Neutrophil (primary cell): Measurements from ENCODE around the gene SOWAHA.

ENCODE experiments used
- H3K27ac ChIP-seq: fragments of 200-600 bp; sonication (generic); 2 replicates; pipeline ENCODE4 v1.5.1; 2016; ENCODE audit warnings: mild to moderate bottlenecking, moderate library complexity
- H3K27me3 ChIP-seq: fragments of 200-600 bp; sonication (generic); 2 replicates; pipeline ENCODE4 v1.6.0; 2016; ENCODE audit warnings: mild to moderate bottlenecking
- H3K36me3 ChIP-seq: fragments of 200-600 bp; sonication (generic); 2 replicates; pipeline ENCODE4 v1.5.1; 2017
- H3K4me1 ChIP-seq, 2 experiments: fragments of 200-600 bp in 1 of 2; sonication (generic) in 1 of 2; 1 replicate in 1 of 2; 2 replicates in 1 of 2; pipeline versions ENCODE4 v1.5.1 to v1.6.1; 2013 to 2016; ENCODE audit warnings: low read depth in 1 of 2, low read length in 1 of 2, mild to moderate bottlenecking in 1 of 2, moderate library complexity in 1 of 2; ENCODE audit not compliant: control insufficient read depth in 1 of 2, insufficient read depth in 1 of 2
- H3K4me3 ChIP-seq, 2 experiments: fragments of 200-600 bp in 1 of 2; sonication (generic) in 1 of 2; 1 replicate in 1 of 2; 2 replicates in 1 of 2; pipeline ENCODE4 v1.5.1; 2013 to 2016; ENCODE audit warnings: low read depth in 1 of 2, low read length in 1 of 2, mild to moderate bottlenecking in 1 of 2, moderate library complexity in 1 of 2
- H3K9me3 ChIP-seq: fragments of 200-600 bp; sonication (generic); 2 replicates; pipeline ENCODE4 v1.5.1; 2016
- TF ChIP-seq, protein P1 (sequence below): fragments of 200-600 bp; sonication (generic); IDR thresholded peaks from 2 replicates; pipeline ENCODE4 v1.5.1; 2016; ENCODE audit warnings: antibody characterized with exemption

Gene SOWAHA

DNA sequence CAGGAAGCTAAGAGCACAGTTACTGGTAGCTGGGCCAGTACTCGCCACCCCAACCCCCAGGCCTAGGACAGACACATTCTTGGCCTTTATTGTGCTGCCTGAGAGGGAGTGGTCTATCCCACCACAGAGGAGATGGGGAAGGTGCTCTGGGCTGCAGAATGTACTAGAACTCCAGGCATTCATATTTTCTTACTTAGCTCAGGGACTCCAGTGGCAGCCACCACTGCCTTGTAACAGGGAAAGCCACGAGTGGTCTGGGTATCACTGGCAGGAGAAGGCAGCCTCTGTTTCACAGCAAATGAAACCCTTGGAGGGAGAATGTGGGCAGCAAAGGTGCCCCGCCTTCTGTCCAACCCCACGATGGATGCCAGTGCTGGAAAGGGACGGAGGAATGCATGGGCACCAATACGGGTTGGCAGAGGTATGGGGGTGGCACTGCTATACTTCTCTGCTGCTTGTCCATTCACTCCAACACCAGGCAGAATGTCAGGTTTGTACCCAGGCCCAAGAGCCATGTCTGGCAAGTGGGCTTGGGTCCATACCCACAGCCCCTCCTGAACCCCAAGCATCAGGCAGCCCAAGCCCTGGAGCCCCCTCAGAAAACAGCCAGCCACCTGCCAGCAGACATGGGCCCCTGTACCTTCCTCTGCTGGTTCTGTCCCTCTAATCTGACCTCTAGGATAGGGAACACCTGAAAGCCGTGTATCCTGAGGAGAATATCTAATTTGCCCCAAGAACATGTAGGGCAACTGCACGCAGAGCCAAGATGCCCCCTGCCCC, 40.6 kb upstream of the SOWAHA start:
- H3K27ac ChIP-seq, result no peak overlapping the region
- H3K27me3 ChIP-seq, result peaks cover 70% of the 10 kb centered on the region
- H3K4me1 ChIP-seq, result peaks cover 0 to 9% of the 10 kb centered on the region in 2 experiments
- no peaks in the 10 kb centered on the region for H3K36me3 ChIP-seq
- H3K4me3 ChIP-seq, result no peak overlapping the region
- H3K9me3 ChIP-seq, result no peaks in the 10 kb centered on the region
- TF ChIP-seq, protein P1, sequence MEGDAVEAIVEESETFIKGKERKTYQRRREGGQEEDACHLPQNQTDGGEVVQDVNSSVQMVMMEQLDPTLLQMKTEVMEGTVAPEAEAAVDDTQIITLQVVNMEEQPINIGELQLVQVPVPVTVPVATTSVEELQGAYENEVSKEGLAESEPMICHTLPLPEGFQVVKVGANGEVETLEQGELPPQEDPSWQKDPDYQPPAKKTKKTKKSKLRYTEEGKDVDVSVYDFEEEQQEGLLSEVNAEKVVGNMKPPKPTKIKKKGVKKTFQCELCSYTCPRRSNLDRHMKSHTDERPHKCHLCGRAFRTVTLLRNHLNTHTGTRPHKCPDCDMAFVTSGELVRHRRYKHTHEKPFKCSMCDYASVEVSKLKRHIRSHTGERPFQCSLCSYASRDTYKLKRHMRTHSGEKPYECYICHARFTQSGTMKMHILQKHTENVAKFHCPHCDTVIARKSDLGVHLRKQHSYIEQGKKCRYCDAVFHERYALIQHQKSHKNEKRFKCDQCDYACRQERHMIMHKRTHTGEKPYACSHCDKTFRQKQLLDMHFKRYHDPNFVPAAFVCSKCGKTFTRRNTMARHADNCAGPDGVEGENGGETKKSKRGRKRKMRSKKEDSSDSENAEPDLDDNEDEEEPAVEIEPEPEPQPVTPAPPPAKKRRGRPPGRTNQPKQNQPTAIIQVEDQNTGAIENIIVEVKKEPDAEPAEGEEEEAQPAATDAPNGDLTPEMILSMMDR, result no peak

DNA sequence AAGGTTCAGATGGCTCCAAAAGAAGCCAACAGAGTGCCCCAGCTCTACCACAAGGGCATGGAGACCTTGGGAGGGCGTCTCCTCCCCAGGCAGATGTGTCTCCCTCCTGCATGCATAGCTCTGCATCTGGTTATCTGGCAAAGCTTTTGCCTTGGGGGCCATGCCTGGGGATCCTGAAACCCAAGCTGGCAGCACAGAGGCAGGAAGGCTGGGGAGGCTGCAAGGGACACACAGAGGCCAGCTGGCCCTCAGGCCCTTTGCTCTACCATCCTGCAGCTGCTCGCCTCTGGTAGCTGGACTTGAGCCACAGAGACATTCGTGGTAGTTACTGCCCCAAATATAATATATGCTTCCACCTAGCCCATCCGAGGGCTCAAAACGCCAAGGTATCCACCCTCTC, 40.0 kb upstream of the SOWAHA start:
- H3K36me3 ChIP-seq, result no peaks in the 10 kb centered on the region
- TF ChIP-seq, protein P1, result no peak
- H3K9me3 ChIP-seq, result no peaks in the 10 kb centered on the region
- H3K27ac ChIP-seq, result no peak overlapping the region
- peaks cover 70% of the 10 kb centered on the region for H3K27me3 ChIP-seq
- no peak overlapping the region for H3K4me3 ChIP-seq
- H3K4me1 ChIP-seq, result peaks cover 0 to 11% of the 10 kb centered on the region in 2 experiments

DNA sequence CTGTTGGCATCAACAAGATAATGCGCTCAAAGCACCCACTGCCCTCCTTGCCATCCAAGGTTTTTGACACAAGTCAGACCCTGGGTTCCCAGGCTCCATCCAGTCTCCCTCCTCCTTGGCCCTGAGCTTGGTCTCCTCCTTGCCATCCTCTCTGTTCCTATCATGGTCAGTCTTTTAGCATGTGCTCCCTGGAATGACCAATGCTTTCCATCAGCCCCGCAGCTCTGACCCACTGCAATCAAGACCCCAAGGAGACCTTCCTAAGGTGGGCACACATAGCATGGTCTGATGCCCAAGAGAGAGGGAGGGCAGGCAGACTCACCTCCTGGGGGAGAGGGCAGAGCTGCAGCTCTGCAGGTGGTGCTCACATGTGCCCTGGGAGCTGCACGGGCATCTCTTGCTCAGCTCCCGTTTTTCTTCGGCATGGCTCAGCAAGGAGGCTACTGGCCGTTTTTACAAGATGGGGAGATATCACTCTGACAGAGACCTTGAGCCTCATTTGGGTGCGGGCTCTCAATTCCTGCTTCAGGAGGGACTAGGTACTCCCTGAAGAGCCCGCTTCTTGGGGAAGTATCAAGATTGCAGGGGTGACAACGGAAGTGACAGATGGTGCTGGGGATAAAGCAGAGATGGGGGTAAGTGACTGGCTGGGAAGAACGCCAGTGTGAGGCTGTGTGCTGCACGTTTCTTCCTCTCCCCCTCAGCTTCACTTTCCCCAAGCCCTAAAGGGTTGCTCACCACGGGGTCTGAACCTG, 39.3 kb upstream of the SOWAHA start:
- Histone ChIP-seq H3K27ac (no peak overlapping the region), H3K4me3 (no peak overlapping the region), H3K9me3 (no peaks in the 10 kb centered on the region), H3K36me3 (no peaks in the 10 kb centered on the region), H3K4me1 (peaks cover 0 to 11% of the 10 kb centered on the region in 2 experiments), H3K27me3 (peaks cover 72% of the 10 kb centered on the region)
- TF ChIP-seq, protein P1, result no peak

DNA sequence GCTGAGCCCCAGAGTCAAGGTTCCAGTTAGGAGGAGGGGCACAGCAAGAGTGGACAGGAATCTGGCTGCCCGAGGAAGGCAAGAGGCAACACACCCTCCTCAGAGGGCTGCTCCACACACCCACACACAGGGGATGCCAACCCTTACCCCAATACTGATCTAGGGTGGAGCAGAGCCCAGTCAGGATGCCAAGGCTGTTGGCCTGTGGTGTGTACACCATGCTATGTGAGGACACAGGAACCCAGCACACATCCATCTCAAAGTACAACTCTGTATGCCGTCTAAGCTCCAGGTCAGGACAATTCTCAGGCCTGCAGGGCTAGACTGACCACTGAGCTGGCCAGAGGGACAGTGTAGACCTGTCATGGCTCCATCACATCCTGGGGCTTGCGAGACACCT, 38.7 kb upstream of the SOWAHA start:
- Histone ChIP-seq H3K36me3 (no peaks in the 10 kb centered on the region), H3K27me3 (peaks cover 75% of the 10 kb centered on the region), H3K4me1 (peaks cover 0 to 11% of the 10 kb centered on the region in 2 experiments), H3K27ac (no peak overlapping the region), H3K9me3 (no peaks in the 10 kb centered on the region), H3K4me3 (no peak overlapping the region)
- TF ChIP-seq, protein P1, result no peak

DNA sequence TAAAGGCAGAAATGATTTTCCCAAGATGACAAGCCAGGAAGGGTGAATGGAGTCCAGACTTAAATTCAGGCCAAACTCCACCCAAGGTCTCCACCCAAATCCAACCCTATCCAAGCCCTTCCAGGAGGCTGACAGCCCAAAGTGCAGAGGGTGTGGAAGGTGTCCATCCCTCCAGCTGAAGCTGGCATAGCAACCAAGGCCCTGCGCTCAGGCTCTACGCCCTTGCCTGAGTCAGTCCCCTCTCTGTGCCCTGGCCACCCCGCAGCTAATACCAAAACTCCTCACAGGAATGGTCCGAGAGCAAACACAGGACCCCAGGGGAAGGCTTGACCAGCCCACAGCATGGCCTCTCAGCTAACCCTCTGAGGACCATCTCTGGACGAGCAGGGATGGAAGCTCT, 38.2 kb upstream of the SOWAHA start:
- Histone ChIP-seq H3K27me3 (peaks cover 79% of the 10 kb centered on the region), H3K36me3 (no peaks in the 10 kb centered on the region), H3K4me1 (peaks cover 0 to 11% of the 10 kb centered on the region in 2 experiments), H3K9me3 (no peaks in the 10 kb centered on the region), H3K4me3 (no peak overlapping the region), H3K27ac (no peak overlapping the region)
- TF ChIP-seq, protein P1, result no peak
